ENCODE measurements around the gene HFM1. TPM values are rescaled to one million over a fixed set of nuclear protein-coding genes. Genes with fewer than 3 reads are reported as not detected.

HFM1 gene
- polyA plus RNA-seq, 3 donors: 6.2 to 10.2 (median 6.8) TPM

DNA sequence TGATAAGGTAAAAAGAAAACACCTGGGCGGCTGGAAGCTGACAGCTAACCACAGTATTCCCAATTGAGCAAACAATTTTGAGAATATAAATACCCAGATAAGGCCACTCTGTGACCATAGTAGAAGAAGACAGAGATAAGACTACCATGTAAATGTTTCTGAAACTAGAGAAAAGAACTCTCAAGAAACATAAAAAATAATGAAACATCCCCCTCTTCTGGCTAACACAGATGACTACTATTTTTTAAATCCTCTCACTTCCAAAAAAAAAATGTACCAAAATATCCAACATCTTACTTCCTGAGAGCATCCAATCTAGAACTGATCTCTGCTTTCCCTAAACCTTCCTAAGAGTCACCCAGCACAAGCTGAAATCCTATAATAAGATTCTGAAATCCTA is 125.9 kb downstream of the HFM1 start:
- DNase-seq (ENCODE audit: low read depth in 3 of 3, low spot score in 2 of 3): peak in 1 of 3 donors; percentile 12

DNA sequence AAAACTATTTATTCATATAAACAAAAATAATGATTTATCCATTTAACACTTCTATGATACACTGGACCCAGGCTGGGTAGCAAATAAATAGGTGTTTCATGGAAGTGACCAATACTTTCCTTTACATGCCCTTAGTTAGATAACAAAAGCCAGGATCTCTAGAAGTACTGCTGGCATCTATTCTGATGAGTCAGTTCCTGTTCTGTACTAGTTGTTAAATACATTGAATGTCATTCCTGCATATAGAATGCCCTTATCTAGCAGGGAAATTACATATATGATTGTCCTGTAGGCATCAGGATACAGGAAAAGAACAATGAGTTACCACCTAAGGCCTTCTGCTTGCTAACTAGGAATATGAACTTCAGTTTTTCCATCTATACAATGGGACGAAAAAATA is 130.8 kb downstream of the HFM1 start:
- no peak for DNase-seq (ENCODE audit: low read depth in 3 of 3, low spot score in 2 of 3)

DNA sequence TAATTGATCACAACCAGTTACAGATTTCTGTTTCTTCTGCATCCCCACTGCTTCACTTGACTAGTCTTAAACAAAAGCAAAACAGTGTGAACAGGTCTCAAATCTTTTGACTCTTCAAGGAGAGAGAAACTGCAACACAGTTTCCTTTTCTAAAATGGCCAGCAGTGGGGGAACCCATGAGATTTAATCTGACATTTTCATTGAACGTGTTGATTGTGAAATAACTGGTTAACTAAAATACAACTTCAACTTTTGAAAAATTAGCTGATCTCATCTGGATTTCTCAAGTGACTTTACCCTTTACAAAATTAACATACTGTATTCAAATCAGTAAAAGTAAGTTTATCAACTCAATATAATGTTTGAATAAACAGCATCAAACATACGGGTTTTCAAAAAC is 143.0 kb downstream of the HFM1 start:
- no peak for DNase-seq (ENCODE audit: low read depth in 3 of 3, low spot score in 2 of 3)

DNA sequence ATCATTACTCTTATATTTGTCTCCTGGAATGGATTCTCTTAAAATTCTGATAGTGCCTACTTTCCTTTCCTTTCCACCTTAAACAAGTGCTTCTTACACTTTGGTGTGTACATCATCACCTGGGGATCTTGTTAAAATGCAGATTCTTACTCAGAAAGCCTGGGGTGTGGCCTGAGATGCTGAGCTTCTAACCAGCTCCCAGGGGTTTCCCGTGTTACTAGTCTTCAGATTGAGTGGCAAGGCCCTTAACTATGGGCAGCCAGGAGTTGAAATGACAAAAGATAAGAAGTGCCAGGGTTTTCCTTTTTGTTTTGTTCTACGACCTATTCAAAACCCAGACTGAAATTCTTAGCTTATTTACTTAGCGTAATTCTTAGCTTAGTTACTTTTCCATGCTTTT is 159.2 kb downstream of the HFM1 start:
- no peak for DNase-seq (ENCODE audit: low read depth in 3 of 3, low spot score in 2 of 3)

DNA sequence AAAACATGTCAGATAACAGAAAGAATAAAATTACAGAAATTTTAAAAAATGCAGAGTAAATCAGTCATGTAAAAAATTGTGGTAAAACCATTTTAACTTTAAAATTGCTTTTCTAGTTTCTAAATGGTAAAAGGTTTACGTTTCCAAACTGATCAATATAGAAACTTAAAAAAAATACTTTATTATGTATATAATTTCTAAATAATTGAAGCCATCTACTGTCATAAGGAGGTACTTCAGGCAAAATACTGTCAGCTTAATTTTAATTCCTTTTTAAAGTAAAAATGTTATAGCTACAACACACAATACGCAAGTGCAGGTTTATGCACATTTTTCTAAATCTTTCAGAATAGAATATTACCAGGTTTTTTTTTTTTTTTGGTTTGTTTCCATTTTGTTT is 159.9 kb downstream of the HFM1 start:
- DNase-seq (ENCODE audit: low read depth in 3 of 3, low spot score in 2 of 3): no peak

DNA sequence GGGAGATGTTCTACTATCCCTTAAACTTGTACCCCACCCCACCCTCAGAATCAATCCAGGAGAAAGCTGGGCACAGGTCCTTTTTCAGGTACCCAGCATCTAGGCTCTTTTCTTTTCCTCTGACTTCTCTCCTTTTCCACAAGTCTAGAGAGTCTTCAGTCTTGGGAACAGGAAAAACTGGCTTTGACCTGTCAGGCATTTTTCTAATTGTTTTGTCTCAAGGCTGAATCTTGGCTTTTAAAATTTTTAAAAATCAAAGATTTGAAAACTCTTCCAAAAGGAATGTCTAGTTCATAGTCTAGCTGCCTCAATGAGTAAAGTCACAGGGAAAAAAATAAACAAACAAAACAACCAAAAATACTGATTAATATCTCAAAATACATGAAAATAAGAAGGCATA is 161.5 kb downstream of the HFM1 start:
- no peak for DNase-seq (ENCODE audit: low read depth in 3 of 3, low spot score in 2 of 3)

DNA sequence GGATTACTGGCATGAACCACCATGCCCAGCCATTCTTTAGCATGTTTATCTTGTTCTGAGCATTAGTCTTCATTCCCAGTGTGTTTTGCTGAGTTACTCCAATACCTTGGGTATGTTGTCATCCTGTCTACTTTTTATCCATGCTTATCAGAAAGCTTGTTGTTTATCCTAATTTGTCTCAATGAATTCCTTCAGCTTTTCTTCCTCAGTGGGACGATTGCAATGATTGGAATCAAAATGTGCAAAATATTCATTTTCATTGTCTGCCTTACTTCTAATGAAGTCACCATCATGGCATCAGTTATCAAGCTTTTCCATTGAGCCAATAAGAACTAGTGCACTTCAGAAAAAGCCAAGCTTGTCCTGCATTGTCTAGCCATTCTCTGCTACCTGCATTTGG is 170.5 kb downstream of the HFM1 start:
- no peak for DNase-seq (ENCODE audit: low read depth in 3 of 3, low spot score in 2 of 3)

DNA sequence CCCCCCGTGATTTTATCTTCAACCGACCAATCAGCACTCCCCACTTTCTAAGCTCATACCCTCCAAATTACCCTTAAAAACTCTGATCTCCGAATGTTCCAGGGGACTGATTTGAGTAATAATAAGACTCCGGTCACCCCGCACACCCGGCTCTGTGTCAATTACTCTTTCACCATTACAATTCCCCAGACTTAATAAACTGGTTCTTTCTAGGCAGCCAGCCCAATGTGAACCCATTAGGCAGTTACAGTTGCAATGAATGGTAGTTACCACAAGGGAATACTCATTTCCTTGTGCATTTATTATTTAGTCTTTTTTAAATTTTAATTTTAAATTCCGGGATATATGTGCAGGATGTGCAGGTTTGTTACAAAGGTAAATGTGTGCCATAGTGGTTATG is 177.9 kb downstream of the HFM1 start:
- DNase-seq (ENCODE audit: low read depth in 3 of 3, low spot score in 2 of 3): no peak

DNA sequence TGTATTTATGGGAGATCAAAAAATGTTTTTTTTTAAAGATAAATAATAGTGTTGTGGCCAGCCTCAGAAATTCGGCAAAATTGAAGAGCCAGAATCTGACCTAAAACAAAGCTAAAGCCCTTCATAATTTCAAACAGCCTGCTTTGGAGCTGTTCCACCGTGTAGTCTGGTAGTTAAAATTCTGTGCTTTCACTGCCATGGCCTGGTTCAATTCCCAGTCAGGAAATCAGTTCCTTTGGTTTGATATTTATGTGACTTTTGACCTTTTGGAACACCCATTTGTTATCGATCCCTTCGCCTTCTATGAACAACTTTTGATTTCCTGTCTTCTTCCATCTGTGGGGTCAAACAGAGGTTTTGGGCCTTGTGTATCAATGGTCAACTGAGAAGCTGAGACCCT is 179.8 kb downstream of the HFM1 start:
- DNase-seq (ENCODE audit: low read depth in 3 of 3, low spot score in 2 of 3): no peak

DNA sequence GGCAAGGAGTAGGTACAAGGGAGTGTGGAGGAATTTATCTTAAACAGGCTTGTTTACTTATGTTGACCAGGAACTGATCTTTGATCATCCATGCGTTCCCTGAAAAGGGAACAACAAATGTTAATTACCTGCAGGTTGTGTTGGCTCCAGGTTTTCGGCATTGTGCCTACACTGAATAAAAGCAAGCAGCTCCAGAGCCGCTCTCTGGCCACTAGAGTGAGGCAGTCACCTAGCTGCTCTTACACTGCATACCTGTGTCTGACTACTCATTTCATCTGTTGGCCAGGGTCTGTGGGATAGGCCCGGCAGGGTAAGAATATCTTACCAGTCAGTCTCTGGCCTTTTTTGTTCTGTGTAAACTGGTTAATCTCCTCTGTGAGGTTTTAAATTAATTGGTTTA is 183.6 kb downstream of the HFM1 start:
- DNase-seq (ENCODE audit: low read depth in 3 of 3, low spot score in 2 of 3): no peak

DNA sequence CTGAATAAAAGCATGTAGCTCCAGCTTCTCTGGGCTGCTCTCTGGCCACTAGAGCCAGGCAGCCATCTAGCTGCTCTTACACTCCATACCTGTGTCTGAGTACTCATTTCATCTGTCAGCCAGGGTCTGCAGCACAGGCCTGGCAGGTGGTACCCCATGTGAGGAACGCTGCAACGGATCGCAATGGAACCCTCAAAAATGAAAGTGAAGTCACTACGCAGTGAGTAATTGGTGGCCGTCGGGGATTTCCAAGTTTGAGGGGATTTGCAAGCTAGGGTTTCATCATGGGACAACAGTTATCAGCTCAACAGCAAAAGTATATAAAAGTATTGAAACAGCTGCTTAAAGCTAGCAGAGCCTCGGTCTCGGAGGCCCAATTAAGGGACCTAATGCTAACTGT is 186.7 kb downstream of the HFM1 start:
- DNase-seq (ENCODE audit: low read depth in 3 of 3, low spot score in 2 of 3): no peak

Other genes with a start within 250 kb of the HFM1 start
- gene CDC7, start 96.0 kb upstream of the HFM1 start, polyA plus RNA-seq (ENCODE audit: insufficient read length in 3 of 3): 10 to 100 TPM; 23.3 to 29.6 (median 26.7) TPM

Measured in right renal cortex interstitium (tissue), 3 donors.